ENCODE data around the gene HLA-DOB.

The HLA-DOB gene

DNA sequence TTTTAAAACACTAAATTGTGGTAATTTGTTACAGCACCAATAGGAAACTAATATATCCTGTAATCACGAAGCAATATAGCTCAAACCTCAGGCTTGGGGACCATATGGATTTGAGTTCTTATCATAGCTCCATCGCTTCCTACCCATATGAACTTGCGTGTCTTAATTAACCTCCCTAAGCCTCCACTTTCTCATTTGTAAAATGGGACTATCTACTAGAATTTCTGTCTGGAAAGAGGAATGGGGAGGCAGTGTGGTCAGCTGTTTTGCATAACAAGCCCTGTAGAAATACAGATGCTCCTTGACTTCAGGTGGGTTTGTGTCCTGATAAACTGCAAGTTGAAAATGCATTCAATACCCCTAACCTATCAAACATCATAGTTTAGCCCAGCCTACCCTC is 17.1 kb downstream of the HLA-DOB start:
- TF ChIP-seq, protein P1, sequence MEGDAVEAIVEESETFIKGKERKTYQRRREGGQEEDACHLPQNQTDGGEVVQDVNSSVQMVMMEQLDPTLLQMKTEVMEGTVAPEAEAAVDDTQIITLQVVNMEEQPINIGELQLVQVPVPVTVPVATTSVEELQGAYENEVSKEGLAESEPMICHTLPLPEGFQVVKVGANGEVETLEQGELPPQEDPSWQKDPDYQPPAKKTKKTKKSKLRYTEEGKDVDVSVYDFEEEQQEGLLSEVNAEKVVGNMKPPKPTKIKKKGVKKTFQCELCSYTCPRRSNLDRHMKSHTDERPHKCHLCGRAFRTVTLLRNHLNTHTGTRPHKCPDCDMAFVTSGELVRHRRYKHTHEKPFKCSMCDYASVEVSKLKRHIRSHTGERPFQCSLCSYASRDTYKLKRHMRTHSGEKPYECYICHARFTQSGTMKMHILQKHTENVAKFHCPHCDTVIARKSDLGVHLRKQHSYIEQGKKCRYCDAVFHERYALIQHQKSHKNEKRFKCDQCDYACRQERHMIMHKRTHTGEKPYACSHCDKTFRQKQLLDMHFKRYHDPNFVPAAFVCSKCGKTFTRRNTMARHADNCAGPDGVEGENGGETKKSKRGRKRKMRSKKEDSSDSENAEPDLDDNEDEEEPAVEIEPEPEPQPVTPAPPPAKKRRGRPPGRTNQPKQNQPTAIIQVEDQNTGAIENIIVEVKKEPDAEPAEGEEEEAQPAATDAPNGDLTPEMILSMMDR (IDR thresholded peaks at IDR 0.05; ENCODE audit: extremely low read depth, insufficient read depth, missing control alignments), result no peak
- no peak for DNase-seq (ENCODE audit: low spot score)
- in situ Hi-C loops (cut with MboI; ENCODE audit: low pct_unique_long_range_greater_than_20kb, low sequenced_read_pairs, unreplicated experiment), result no loop called here

DNA sequence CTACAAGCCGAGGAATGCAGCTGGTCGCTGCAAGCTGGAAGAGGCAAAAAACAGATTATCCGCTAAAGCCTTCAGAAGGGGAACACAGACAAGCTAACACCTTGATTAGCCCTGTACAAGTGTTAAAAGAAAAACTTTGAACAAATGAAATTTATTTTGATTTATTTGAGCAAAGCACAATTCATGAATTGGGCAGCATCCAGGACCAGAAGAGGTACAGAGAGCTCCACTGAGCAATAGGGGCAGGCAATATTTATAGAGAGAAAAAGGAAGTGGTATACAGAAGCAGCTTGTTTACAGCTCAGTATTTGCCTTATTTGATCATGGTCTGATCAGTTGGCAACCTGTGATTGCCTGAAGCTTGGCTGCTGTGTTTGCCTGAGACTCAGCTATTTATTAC is 17.6 kb downstream of the HLA-DOB start:
- DNase-seq (ENCODE audit: low spot score), result no peak
- in situ Hi-C loops (cut with MboI; ENCODE audit: low pct_unique_long_range_greater_than_20kb, low sequenced_read_pairs, unreplicated experiment), result no loop called here

DNA sequence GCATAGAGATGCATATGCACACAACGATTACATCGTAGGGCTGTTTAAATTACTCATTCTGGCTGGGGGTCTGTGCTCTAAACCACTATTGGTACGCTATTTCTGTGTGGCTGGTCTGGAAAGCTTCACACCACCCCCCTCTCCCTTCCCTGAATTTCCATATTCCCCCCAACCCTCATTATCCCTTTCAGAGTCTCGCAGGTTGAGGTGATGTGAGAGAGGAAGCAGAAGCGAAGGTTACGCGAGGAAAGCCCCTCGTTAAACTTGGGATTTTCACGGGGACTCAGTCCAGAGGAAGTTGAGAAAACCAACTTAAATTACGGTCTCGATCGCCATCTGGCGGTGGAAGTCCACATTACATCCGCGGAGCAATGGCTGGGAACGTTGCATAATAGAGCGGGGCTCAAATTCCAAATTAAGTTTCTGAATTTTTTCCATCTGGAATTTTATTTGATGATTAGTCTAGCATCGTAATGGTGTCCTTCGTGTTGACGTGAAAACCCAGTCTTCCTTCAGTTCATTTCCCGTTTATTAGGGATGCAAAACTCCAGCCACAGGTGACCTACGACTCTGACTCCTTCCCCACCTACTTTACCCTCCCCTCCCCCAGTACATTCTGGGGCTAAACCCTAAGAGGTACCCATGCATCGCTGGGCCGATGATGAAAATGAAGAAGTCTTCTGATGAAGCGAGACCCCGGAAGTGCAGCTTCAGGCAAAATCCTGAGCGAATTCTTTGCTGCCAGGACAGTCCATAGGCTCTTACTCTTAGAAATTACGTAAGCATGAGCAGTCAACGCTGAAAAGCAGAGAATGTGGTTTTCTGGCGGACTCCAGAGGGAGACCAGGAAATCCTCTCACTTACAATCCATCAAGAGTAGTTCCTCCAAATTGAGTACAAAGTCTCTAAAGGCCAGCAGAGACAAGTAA is 19.7 kb downstream of the HLA-DOB start:
- peak; percentile 52 for DNase-seq (ENCODE audit: low spot score)

More for the DNA sequence above, 17.6 kb downstream of the HLA-DOB start:
- TF ChIP-seq, protein P1 (IDR thresholded peaks at IDR 0.05; ENCODE audit: extremely low read depth, insufficient read depth, missing control alignments), result no peak

DNA sequence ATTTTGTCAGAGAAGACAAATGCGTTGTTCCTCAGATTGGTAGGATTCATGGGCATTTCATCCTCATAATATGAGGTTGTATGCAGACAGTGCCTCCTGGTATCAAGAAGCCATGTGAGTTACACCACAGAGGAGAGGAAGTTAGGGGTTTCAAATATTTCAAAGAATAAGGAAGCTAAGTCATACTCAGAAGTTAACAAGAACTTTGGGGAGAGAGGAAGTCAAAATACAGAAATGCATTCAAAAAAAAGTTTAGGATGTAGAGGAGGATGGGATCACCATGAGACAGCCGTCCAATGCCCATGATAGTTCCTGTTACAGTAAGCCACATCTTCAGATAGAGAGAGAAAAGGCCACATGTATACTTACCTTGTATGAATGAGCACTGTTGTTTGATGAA is 22.3 kb downstream of the HLA-DOB start:
- TF ChIP-seq, protein P1 (IDR thresholded peaks at IDR 0.05; ENCODE audit: extremely low read depth, insufficient read depth, missing control alignments), result no peak
- in situ Hi-C loops (cut with MboI; ENCODE audit: low pct_unique_long_range_greater_than_20kb, low sequenced_read_pairs, unreplicated experiment), result loop anchor here (5.0 kb wide), 1 partner anchor 377 kb away; no protein-coding TSS in a partner anchor
- DNase-seq (ENCODE audit: low spot score), result no peak

More for the DNA sequence above, 19.7 kb downstream of the HLA-DOB start:
- TF ChIP-seq, protein P1 (IDR thresholded peaks at IDR 0.05; ENCODE audit: extremely low read depth, insufficient read depth, missing control alignments), result peak; percentile 76
- in situ Hi-C loops (cut with MboI; ENCODE audit: low pct_unique_long_range_greater_than_20kb, low sequenced_read_pairs, unreplicated experiment), result no loop called here

DNA sequence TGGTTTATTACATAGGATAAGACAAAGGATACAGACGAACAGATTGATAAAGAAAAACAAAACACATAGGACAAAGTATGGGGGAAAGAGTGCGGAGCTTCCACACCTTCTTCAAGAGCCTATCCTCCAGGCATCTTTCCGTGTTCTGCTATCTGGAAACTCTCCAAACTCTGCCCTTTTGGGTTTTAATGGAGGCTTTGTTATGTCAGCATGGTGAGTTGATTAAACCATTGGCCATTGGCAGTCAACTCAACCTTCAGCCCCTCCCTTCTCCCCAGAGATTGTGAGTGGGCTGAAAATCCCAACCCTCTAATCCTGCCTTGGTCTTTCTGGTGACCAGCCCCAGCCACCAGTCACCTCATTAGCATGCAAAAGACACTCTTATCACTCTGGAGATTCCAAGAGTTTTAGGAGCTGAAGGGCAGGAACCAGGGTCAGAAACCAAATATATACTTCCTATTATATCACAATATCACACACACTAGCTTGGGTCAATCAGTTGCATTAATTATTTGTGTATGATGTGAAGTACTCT is 23.8 kb downstream of the HLA-DOB start:
- DNase-seq (ENCODE audit: low spot score), result no peak
- in situ Hi-C loops (cut with MboI; ENCODE audit: low pct_unique_long_range_greater_than_20kb, low sequenced_read_pairs, unreplicated experiment), result loop anchor here (5.0 kb wide), 1 partner anchor 376 kb away; no protein-coding TSS in a partner anchor
- TF ChIP-seq, protein P1 (IDR thresholded peaks at IDR 0.05; ENCODE audit: extremely low read depth, insufficient read depth, missing control alignments), result no peak

DNA sequence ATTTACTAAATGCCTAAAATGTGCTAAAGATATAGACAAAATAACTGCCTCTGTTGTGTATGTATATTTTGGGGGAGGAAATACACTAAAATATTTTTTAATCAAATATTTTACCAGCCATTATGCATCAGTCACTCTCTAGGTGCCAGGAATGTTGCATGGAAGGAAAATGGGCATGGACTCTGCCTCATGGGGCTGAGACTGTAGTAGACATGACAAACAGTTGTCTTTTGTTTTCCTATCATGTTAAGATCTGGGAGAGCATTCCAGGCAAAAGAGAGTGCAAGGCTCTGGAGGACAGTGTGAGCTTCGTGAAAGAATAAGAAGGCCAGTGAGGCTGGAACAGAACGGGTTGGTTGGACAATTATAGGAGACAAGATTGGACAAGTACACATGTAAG is 26.5 kb downstream of the HLA-DOB start:
- DNase-seq (ENCODE audit: low spot score), result no peak
- TF ChIP-seq, protein P1 (IDR thresholded peaks at IDR 0.05; ENCODE audit: extremely low read depth, insufficient read depth, missing control alignments), result no peak
- in situ Hi-C loops (cut with MboI; ENCODE audit: low pct_unique_long_range_greater_than_20kb, low sequenced_read_pairs, unreplicated experiment), result loop anchor here (5.0 kb wide), 1 partner anchor 373 kb away; no protein-coding TSS in a partner anchor

Measured in GM13977 (cell line).